ENCODE data around the gene TOR4A.
A peak's percentile ranks its signal among the peaks of the same experiment; 100 is the strongest.
"Not testable (repeated sequence)": the region's sequence is repeated elsewhere in the genome, so short reads cannot be mapped to it uniquely, and the experiment has no call there.

The TOR4A gene

DNA sequence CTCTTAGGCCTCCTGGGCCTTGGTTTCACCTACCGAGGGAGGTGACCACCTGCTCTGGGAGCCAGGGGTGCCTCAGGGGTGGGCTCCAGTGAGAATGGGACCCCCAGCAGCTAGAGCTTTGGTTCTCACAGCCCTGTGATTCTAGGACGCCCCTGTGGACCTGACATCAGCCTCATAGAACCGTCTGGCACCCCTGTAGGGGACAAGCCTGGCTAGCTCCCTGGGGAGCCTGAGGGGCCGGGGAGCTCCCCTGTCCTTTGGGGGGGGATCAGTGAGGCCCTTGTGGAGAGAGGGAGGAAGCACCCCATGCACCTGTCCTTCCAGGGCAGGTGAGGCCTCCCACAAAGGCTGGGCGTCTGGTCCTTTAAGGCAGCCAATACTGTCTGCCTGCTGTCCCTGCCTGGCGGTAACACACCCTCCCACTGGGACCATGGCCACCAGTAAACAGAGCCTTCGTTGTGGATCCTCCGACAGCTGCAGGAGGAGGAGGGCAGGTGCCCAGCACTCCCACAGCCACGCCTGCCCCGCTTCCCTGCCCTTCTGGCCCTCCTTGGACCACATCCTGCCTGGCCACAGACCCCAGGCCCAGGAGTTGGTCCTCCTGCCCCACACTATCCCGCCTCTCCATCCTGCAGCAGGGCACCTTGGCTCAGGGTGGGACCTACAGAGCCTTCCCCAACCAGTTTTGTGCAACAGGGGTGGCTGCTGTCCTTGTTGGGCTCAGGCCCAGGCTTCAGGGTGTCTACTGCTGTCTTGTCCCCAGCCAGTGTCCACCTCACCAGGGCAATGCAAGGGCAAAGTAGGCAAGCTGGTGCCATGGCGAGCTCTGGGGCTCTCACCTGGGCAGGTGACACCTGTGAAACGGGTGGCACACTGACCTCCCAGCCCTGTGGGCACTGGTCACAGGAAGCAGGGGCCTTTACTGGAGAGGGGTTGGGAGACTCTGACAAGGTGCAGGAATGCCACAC is 39.5 kb upstream of the TOR4A start:
- Histone ChIP-seq H3K4me3 (ENCODE audit: low read depth, low read length) (no peak overlapping the region), H3K4me1 (peaks cover 10% of the 10 kb centered on the region), H3K9me3 (no peaks in the 10 kb centered on the region), H3K27me3 (no peaks in the 10 kb centered on the region), H3K36me3 (peaks cover 14% of the 10 kb centered on the region)
- no peak for DNase-seq
- TF ChIP-seq, protein P1, sequence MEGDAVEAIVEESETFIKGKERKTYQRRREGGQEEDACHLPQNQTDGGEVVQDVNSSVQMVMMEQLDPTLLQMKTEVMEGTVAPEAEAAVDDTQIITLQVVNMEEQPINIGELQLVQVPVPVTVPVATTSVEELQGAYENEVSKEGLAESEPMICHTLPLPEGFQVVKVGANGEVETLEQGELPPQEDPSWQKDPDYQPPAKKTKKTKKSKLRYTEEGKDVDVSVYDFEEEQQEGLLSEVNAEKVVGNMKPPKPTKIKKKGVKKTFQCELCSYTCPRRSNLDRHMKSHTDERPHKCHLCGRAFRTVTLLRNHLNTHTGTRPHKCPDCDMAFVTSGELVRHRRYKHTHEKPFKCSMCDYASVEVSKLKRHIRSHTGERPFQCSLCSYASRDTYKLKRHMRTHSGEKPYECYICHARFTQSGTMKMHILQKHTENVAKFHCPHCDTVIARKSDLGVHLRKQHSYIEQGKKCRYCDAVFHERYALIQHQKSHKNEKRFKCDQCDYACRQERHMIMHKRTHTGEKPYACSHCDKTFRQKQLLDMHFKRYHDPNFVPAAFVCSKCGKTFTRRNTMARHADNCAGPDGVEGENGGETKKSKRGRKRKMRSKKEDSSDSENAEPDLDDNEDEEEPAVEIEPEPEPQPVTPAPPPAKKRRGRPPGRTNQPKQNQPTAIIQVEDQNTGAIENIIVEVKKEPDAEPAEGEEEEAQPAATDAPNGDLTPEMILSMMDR (IDR thresholded peaks at IDR 0.05; ENCODE audit: low read depth, low read length) = no peak

DNA sequence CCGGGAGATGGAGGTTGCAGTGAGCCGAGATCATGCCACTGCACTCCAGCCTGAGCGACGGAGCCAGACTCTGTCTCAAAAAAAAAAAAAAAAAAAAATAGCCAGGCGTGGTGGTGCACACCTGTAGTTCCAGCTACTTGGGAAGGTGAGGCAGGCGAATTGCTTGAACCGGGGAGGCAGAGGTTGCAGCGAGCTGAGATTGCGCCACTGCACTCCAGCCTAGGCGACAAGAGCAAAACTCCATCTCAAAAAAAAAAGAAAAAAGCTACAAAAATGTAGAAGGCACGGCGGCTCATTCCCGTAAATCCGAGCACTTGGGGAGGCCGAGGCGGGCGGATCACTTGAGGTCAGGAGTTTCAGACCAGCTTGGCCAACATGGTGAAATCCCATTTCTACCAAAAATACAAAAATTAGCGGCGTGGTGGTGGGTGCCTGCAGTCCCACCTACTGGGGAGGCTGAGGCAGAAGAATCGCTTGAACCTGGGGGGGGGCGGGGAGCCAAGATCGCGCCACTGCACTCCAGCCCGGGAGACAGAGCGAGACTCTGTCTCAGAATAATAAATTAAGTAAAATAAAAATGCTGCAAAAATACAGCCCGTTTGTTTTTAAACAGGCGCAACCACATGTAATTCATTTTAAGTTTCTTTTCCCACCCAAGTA is 37.9 kb upstream of the TOR4A start:
- H3K4me1 ChIP-seq = peaks cover 19% of the 10 kb centered on the region

DNA sequence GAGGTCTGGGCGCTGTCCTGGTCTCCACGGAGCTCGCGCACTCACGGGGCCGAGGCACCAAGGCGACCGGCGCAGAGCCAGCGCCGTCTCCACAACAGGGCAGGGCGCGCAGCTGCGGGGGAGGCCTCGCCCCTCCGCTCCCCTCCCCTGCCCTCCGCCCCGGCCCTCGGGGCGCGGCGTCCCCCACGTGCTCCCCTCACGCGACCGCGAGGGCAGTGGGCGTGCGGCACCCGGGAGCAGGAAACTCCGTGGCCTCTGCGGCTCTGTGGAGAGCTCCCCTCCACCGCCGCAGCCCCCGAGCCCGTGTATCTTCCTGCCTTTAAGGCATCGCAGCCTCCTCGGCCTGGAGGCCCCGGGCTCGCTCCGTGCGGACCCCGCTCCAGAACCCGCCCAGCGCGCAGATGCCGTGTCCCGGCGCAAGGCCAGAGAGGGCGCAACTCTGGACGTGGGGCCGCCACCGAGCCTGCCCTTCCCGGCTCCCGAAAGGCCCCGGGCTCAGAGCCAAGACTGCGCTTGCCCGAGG is 37.1 kb upstream of the TOR4A start:
- H3K4me1 ChIP-seq = peaks cover 20% of the 10 kb centered on the region
- H3K36me3 ChIP-seq = peaks cover 24% of the 10 kb centered on the region
- no peaks in the 10 kb centered on the region for H3K27me3 ChIP-seq
- no peaks in the 10 kb centered on the region for H3K9me3 ChIP-seq
- peak overlapping the region; percentile 76 for H3K4me3 ChIP-seq (ENCODE audit: low read depth, low read length)
- TF ChIP-seq, protein P1 (IDR thresholded peaks at IDR 0.05; ENCODE audit: low read depth, low read length) = peak; percentile 9; the same call in 1 of the 2 replicates
- peak; percentile 75 for DNase-seq

More for the DNA sequence above, 37.9 kb upstream of the TOR4A start:
- DNase-seq, H3K27me3 ChIP-seq, H3K9me3 ChIP-seq: not testable (repeated sequence)
- peaks cover 24% of the 10 kb centered on the region for H3K36me3 ChIP-seq
- peak overlapping the region; percentile 76 for H3K4me3 ChIP-seq (ENCODE audit: low read depth, low read length)

DNA sequence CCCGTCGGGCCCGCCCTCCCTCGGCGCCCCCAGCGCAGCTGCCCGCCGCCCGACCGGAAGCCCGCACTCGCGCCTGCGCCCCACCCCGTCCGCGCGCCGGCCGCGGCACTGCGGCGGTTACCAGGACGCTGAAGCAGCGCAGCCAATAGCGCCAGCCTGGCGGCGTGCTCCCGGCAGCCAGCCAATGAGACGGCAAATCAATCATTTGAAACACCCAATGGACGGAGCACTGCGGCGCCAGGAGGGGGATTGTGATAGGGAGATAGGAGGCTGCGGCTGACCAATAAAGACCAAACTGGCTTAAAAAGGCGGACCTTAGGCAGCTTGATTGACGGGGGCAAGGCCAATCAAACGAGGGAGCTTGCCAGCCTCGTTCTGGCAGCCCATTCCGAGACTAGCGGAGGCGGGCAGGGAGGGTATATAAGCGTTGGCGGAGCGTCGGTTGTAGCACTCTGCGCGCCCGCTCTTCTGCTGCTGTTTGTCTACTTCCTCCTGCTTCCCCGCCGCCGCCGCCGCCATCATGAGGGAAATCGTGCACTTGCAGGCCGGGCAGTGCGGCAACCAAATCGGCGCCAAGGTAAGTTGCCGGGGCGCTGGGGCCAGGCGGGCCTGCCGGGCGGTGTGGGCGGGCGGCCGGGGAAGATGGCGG is 36.6 kb upstream of the TOR4A start, which contains the start of gene TUBB4B:
TUBB4B (plus strand) TSS at position 447 of the 649 bp plus-strand sequence; CDS start at position 521, 74 bp downstream.
- no peaks in the 10 kb centered on the region for H3K27me3 ChIP-seq
- peaks cover 24% of the 10 kb centered on the region for H3K36me3 ChIP-seq
- TF ChIP-seq, protein P1 (IDR thresholded peaks at IDR 0.05; ENCODE audit: low read depth, low read length) = no peak
- peak; percentile 99 for DNase-seq
- H3K4me1 ChIP-seq = peaks cover 20% of the 10 kb centered on the region
- no peaks in the 10 kb centered on the region for H3K9me3 ChIP-seq
- H3K4me3 ChIP-seq (ENCODE audit: low read depth, low read length) = peak within 1 kb of the TSS; percentile 83

DNA sequence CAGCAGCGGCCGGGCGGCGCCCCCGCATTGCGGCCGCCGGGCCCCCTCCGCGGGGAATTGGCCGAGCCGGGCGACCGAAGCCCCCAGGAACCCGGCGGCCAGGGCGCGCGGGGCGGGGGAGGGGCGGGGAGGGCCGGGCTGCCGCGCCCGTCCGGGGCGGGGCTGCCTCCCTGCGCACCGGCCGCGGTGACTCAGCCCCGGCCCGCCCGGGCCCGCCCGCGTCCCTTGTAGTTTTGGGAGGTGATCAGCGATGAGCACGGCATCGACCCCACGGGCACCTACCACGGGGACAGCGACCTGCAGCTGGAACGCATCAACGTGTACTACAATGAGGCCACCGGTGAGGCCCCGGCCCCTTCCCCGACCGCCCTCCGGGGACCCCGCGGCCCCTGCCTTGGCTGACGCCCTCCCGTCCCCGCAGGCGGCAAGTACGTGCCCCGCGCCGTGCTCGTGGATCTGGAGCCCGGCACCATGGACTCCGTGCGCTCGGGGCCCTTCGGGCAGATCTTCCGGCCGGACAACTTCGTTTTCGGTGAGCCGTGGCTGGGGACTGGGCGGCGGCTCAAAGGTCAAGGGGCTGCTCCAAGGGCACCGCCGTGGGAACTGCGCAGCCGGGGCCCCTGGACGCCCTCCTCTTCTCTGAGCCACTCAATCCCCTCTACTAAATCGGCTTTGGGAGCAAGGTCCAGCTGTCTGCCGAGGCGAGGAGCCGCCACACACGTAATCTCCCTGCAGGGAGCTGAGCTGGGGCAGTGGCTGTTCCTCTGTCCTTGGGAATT is 35.8 kb upstream of the TOR4A start:
- peak overlapping the region; percentile 83 for H3K4me3 ChIP-seq (ENCODE audit: low read depth, low read length)
- DNase-seq = no peak
- H3K4me1 ChIP-seq = peaks cover 19% of the 10 kb centered on the region
- H3K27me3 ChIP-seq = no peaks in the 10 kb centered on the region
- peaks cover 24% of the 10 kb centered on the region for H3K36me3 ChIP-seq
- TF ChIP-seq, protein P1 (IDR thresholded peaks at IDR 0.05; ENCODE audit: low read depth, low read length) = no peak
- H3K9me3 ChIP-seq = no peaks in the 10 kb centered on the region
